ENCODE measurements around the gene GRID1. TPM values are rescaled to one million over a fixed set of nuclear protein-coding genes. Genes with fewer than 3 reads are reported as not detected.

The GRID1 gene
- total RNA-seq, 2 donors from 2014 or later, result 0.37 to 0.67 TPM

- no peak for DNase-seq (ENCODE audit: low spot score)
- H3K36me3 ChIP-seq, result no peaks in the 10 kb centered on the region
- H3K4me3 ChIP-seq, result no peak overlapping the region
- no peaks in the 10 kb centered on the region for H3K27me3 ChIP-seq
- no peak for TF ChIP-seq CTCF (IDR thresholded peaks at IDR 0.05)
- no peaks in the 10 kb centered on the region for H3K4me1 ChIP-seq
- H3K9me3 ChIP-seq, result no peaks in the 10 kb centered on the region
- H3K27ac ChIP-seq, result no peak overlapping the region
Measured at GRCh38 chr10:86113983-86114382, 252.6 kb downstream of the GRID1 start.

GRCh38 chr10:86113501-86113900 is 253.1 kb downstream of the GRID1 start:
- TF ChIP-seq CTCF (IDR thresholded peaks at IDR 0.05), result no peak
- no peak for DNase-seq (ENCODE audit: low spot score)
- Histone ChIP-seq H3K9me3 (no peaks in the 10 kb centered on the region), H3K27me3 (no peaks in the 10 kb centered on the region), H3K4me1 (no peaks in the 10 kb centered on the region), H3K27ac (no peak overlapping the region), H3K36me3 (no peaks in the 10 kb centered on the region), H3K4me3 (no peak overlapping the region)

- Histone ChIP-seq H3K27ac (no peak overlapping the region), H3K9me3 (no peaks in the 10 kb centered on the region), H3K27me3 (no peaks in the 10 kb centered on the region), H3K4me3 (no peak overlapping the region), H3K4me1 (no peaks in the 10 kb centered on the region), H3K36me3 (no peaks in the 10 kb centered on the region)
- TF ChIP-seq CTCF (IDR thresholded peaks at IDR 0.05), result no peak
- no peak for DNase-seq (ENCODE audit: low spot score)
Measured at GRCh38 chr10:86113044-86113443, 253.6 kb downstream of the GRID1 start.

- no peak overlapping the region for H3K4me3 ChIP-seq
- H3K9me3 ChIP-seq, result no peaks in the 10 kb centered on the region
- no peaks in the 10 kb centered on the region for H3K27me3 ChIP-seq
- no peaks in the 10 kb centered on the region for H3K36me3 ChIP-seq
- no peaks in the 10 kb centered on the region for H3K4me1 ChIP-seq
- TF ChIP-seq CTCF (IDR thresholded peaks at IDR 0.05), result no peak
- DNase-seq (ENCODE audit: low spot score), result no peak
- H3K27ac ChIP-seq, result no peak overlapping the region
Measured at GRCh38 chr10:86111902-86112545, 254.6 kb downstream of the GRID1 start.

- no peaks in the 10 kb centered on the region for H3K4me1 ChIP-seq
- H3K36me3 ChIP-seq, result no peaks in the 10 kb centered on the region
- no peaks in the 10 kb centered on the region for H3K27me3 ChIP-seq
- H3K4me3 ChIP-seq, result no peak overlapping the region
- no peaks in the 10 kb centered on the region for H3K9me3 ChIP-seq
- no peak for TF ChIP-seq CTCF (IDR thresholded peaks at IDR 0.05)
- no peak for DNase-seq (ENCODE audit: low spot score)
- H3K27ac ChIP-seq, result no peak overlapping the region
Measured at GRCh38 chr10:86110156-86110786, 256.3 kb downstream of the GRID1 start.

GRCh38 chr10:86109421-86109820 is 257.2 kb downstream of the GRID1 start:
- DNase-seq (ENCODE audit: low spot score), result no peak
- no peak overlapping the region for H3K4me3 ChIP-seq

More at GRCh38 chr10:86109421-86109820, 257.2 kb downstream of the GRID1 start:
- H3K4me1 ChIP-seq, result no peaks in the 10 kb centered on the region
- no peaks in the 10 kb centered on the region for H3K36me3 ChIP-seq
- no peaks in the 10 kb centered on the region for H3K9me3 ChIP-seq
- H3K27ac ChIP-seq, result no peak overlapping the region
- TF ChIP-seq CTCF (IDR thresholded peaks at IDR 0.05), result no peak
- H3K27me3 ChIP-seq, result no peaks in the 10 kb centered on the region
